GM10266 (cell line): Measurements from ENCODE around the gene PAQR8.

Experiments used
- DNase-seq: peaks from one replicate; pipeline ENCODE4 v3.0.0; 2012; ENCODE audit errors: extremely low spot score
- CTCF ChIP-seq: IDR thresholded peaks from 2 replicates; pipeline ENCODE4 v1.5.1; 2012; ENCODE audit warnings: mild to moderate bottlenecking, low read depth; ENCODE audit not compliant: control insufficient read depth, insufficient read depth; ENCODE audit errors: missing control alignments

The PAQR8 gene

GRCh38 chr6:52325695-52326471 lies 36.1 kb upstream of the PAQR8 start:
- DNase-seq, result no peak
- no peak for TF ChIP-seq CTCF

GRCh38 chr6:52326540-52327364 lies 35.2 kb upstream of the PAQR8 start:
- no peak for DNase-seq
- no peak for TF ChIP-seq CTCF

- no peak for DNase-seq
- no peak for TF ChIP-seq CTCF
These were observed 33.7 kb upstream of the PAQR8 start for GRCh38 chr6:52328303-52328662.

GRCh38 chr6:52328729-52329128 lies 33.2 kb upstream of the PAQR8 start:
- DNase-seq, result no peak
- TF ChIP-seq CTCF, result no peak

GRCh38 chr6:52330470-52330869 lies 31.5 kb upstream of the PAQR8 start:
- DNase-seq, result no peak
- TF ChIP-seq CTCF, result no peak

- no peak for TF ChIP-seq CTCF
- no peak for DNase-seq
These were observed 30.0 kb upstream of the PAQR8 start for GRCh38 chr6:52331793-52332457.
